ENCODE measurements around the gene LOXL3. TPM values are rescaled to one million over a fixed set of nuclear protein-coding genes. Genes with fewer than 3 reads are reported as not detected.

The LOXL3 gene
- polyA plus RNA-seq, 1 donor (not counting 4 experiments of a cell fraction or from before 2014, with no cell fraction given) = 0.21 TPM

GRCh38 chr2:74582184-74582583, 28.4 kb upstream of the LOXL3 start:
- no peak overlapping the region for H3K4me2 ChIP-seq (ENCODE audit: control insufficient read depth, extremely low read depth, insufficient read depth, low read depth, low read length)
- H3K4me3 ChIP-seq (ENCODE audit: control insufficient read depth in 2 of 3, extremely low read depth in 1 of 3, insufficient read depth in 2 of 3, low read depth in 1 of 3, low read length in 3 of 3) = no peak overlapping the region
- dilution Hi-C loops (cut with MboI; ENCODE audit: extremely low pct_ligation_motif_present, low sequenced_read_pairs) = no loop called here
- no peaks in the 10 kb centered on the region for H3K9me1 ChIP-seq (ENCODE audit: control insufficient read depth, extremely low read depth, insufficient read depth, low read length)
- peaks cover 4% of the 10 kb centered on the region for H3K4me1 ChIP-seq (ENCODE audit: control insufficient read depth, extremely low read depth, insufficient read depth, low read length)
- no peaks in the 10 kb centered on the region for H3K36me3 ChIP-seq (ENCODE audit: control insufficient read depth in 2 of 2, extremely low read depth in 1 of 2, insufficient read depth in 2 of 2, low read length in 2 of 2)
- no peak overlapping the region for H2AFZ ChIP-seq (ENCODE audit: control insufficient read depth, low read length)
- H3K9me3 ChIP-seq (ENCODE audit: control insufficient read depth, low read depth, low read length) = no peaks in the 10 kb centered on the region
- H3K27ac ChIP-seq (ENCODE audit: control insufficient read depth, insufficient read depth, low read length) = no peak overlapping the region
- H3K79me2 ChIP-seq (ENCODE audit: control insufficient read depth, insufficient read depth, low read length) = no peaks in the 10 kb centered on the region
- no peaks in the 10 kb centered on the region for H4K20me1 ChIP-seq (ENCODE audit: control insufficient read depth, extremely low read depth, insufficient read depth, low read length)
- FAIRE-seq (no peak), DNase-seq (ENCODE audit: low read depth, low spot score) (no peak)
- TF ChIP-seq CTCF (optimal IDR thresholded peaks at IDR 0.05 in 1 of 3, IDR thresholded peaks at IDR 0.05 in 1 of 3, conservative IDR thresholded peaks at IDR 0.05 in 1 of 3; ENCODE audit: extremely low read depth in 1 of 3, insufficient read depth in 2 of 3, low read length in 3 of 3) (no peak), EZH2 (IDR thresholded peaks at IDR 0.05; ENCODE audit: low read length) (no peak)
- H3K27me3 ChIP-seq (ENCODE audit: control insufficient read depth, extremely low read depth, insufficient read depth, low read length) = no peaks in the 10 kb centered on the region
- no peak overlapping the region for H3K9ac ChIP-seq (ENCODE audit: control insufficient read depth, extremely low read depth, insufficient read depth, low read length)

GRCh38 chr2:74581463-74581862, 27.7 kb upstream of the LOXL3 start:
- H3K79me2 ChIP-seq (ENCODE audit: control insufficient read depth, insufficient read depth, low read length) = no peaks in the 10 kb centered on the region
- FAIRE-seq (no peak), DNase-seq (ENCODE audit: low read depth, low spot score) (no peak)
- H4K20me1 ChIP-seq (ENCODE audit: control insufficient read depth, extremely low read depth, insufficient read depth, low read length) = no peaks in the 10 kb centered on the region
- peaks cover 4% of the 10 kb centered on the region for H3K4me1 ChIP-seq (ENCODE audit: control insufficient read depth, extremely low read depth, insufficient read depth, low read length)
- H3K9me1 ChIP-seq (ENCODE audit: control insufficient read depth, extremely low read depth, insufficient read depth, low read length) = no peaks in the 10 kb centered on the region
- no peak overlapping the region for H3K9ac ChIP-seq (ENCODE audit: control insufficient read depth, extremely low read depth, insufficient read depth, low read length)
- no peaks in the 10 kb centered on the region for H3K27me3 ChIP-seq (ENCODE audit: control insufficient read depth, extremely low read depth, insufficient read depth, low read length)
- TF ChIP-seq CTCF (optimal IDR thresholded peaks at IDR 0.05 in 1 of 3, IDR thresholded peaks at IDR 0.05 in 1 of 3, conservative IDR thresholded peaks at IDR 0.05 in 1 of 3; ENCODE audit: extremely low read depth in 1 of 3, insufficient read depth in 2 of 3, low read length in 3 of 3) (no peak), EZH2 (IDR thresholded peaks at IDR 0.05; ENCODE audit: low read length) (no peak)
- H3K4me2 ChIP-seq (ENCODE audit: control insufficient read depth, extremely low read depth, insufficient read depth, low read depth, low read length) = no peak overlapping the region
- no peaks in the 10 kb centered on the region for H3K36me3 ChIP-seq (ENCODE audit: control insufficient read depth in 2 of 2, extremely low read depth in 1 of 2, insufficient read depth in 2 of 2, low read length in 2 of 2)
- no peaks in the 10 kb centered on the region for H3K9me3 ChIP-seq (ENCODE audit: control insufficient read depth, low read depth, low read length)
- dilution Hi-C loops (cut with MboI; ENCODE audit: extremely low pct_ligation_motif_present, low sequenced_read_pairs) = no loop called here
- H3K4me3 ChIP-seq (ENCODE audit: control insufficient read depth in 2 of 3, extremely low read depth in 1 of 3, insufficient read depth in 2 of 3, low read depth in 1 of 3, low read length in 3 of 3) = no peak overlapping the region
- no peak overlapping the region for H3K27ac ChIP-seq (ENCODE audit: control insufficient read depth, insufficient read depth, low read length)
- no peak overlapping the region for H2AFZ ChIP-seq (ENCODE audit: control insufficient read depth, low read length)

Data from keratinocyte (primary cell).